Stimulated activated CD8-positive, alpha-beta memory T cell treated with anti-CD3 and anti-CD28 coated beads, Interleukin-12 subunit alpha, Interleukin-12 subunit beta, amount 100 ng/mL, for 24 hours (primary cell): ENCODE results near the gene TNP2.

Experiments
- DNase-seq: peaks from one replicate; pipeline ENCODE4 v3.0.0-alpha.2; 2020; ENCODE audit errors: extremely low read depth

The TNP2 gene

GRCh38 chr16:11256661-11257130, 12.4 kb downstream of the TNP2 start:
- no peak for DNase-seq

DNA sequence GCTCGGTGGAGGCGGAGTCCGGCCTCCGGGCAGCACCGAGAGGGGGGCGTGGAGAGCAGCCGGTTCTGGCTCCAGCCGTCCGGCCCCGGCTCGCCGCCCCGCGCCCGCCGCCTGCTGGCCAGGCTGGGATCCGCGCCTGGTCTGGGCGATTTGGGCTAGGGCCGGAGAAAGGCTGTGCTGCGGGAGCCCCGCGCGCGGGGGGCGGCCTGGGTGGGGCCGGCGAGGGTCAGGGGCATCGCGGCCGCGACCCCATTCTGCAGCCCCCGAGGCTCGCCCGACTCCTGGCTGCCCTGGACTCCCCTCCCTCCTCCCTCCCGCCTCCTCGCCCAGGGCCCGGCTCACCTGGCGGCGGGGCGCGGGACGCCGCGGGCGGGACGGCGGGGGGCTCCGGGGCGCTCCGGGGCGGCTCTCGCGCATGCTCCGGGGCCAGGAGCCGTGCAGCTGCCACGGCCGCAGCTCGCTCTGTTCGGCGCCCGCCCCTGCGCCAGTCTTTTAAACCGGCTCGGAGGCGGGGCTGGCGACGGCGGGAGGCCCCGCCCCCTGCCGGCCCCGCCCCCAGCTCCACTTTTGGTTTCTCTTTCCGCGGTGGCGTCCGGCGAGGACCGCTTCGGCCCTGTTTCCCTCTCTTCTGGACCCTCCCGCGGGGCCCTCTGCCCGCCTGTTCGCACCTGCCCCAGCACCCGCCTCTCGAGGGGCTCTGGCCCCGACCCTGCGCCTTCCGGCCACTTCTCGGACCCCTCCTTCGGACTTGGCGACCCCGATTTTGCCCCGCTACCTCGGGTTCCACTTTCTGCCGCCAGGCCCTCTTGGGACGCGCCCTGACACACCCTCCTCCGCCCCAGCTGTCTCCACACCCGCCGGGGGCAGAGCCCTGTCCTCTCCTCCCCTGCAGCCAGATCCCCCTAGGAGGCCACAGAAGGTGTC, 13.1 kb downstream of the TNP2 start, which contains the start of gene SOCS1:
Gene SOCS1, minus strand, starts transcription at position 468 of the 924 bp plus-strand sequence. CDS start 726 bp downstream, outside the sequence.
- DNase-seq: peak; percentile 80

DNA sequence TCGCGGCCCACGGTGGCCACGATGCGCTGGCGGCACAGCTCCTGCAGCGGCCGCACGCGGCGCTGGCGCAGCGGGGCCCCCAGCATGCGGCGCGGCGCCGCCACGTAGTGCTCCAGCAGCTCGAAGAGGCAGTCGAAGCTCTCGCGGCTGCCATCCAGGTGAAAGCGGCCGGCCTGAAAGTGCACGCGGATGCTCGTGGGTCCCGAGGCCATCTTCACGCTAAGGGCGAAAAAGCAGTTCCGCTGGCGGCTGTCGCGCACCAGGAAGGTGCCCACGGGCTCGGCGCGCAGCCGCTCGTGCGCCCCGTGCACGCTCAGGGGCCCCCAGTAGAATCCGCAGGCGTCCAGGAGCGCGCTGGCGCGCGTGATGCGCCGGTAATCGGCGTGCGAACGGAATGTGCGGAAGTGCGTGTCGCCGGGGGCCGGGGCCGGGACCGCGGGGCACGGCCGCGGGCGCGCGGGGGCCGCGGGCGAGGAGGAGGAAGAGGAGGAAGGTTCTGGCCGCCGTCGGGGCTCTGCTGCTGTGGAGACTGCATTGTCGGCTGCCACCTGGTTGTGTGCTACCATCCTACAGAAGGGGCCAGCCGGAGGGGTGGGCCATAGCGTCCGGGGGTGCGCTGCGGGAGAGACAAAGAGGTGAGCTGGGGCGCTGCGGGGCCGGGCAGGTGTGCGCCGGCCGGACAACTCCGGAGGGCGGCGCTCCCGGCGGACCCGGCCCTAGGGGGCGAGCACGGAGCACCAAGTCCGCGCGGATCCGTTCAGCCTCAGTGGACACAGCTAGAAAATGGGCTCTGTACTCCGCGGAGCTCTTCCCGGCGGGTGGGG, 14.0 kb downstream of the TNP2 start:
- no peak for DNase-seq

DNA sequence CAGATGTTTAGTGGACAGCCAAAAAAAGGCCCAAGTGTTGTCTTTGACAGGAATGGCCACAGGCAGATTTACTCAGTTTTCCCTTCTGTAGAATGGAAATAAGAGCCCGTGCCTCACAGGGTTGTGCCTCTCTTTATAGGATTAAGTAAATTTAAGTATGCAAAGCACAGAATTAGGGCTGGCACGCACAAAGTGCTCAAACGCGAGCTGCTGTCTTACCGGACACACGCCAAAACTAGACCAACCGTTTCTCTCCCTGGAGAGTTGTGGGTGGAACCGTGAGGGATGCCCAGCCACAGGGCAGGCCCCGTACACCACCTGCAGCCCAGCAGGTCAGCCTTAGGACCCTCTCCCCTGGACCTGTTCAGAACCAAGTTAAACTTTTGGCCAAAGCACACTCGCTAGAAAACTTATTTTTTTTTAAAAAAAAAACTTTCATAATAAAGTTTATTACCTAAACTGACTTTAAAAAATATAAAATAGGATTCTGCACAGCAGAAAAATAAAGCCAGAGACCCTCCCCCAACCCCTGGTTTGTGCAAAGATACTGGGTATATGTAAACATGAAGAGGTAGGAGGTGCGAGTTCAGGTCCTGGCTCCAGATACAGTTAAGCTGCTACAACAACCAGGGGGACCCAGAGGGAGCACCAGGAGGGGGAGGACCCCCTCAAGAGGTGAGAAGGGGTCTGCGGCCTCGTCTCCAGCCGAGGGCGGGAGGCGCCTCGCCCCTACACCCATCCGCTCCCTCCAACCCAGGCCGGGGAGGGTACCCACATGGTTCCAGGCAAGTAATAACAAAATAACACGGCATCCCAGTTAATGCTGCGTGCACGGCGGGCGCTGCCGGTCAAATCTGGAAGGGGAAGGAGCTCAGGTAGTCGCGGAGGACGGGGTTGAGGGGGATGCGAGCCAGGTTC, 14.9 kb downstream of the TNP2 start:
- DNase-seq: no peak

DNA sequence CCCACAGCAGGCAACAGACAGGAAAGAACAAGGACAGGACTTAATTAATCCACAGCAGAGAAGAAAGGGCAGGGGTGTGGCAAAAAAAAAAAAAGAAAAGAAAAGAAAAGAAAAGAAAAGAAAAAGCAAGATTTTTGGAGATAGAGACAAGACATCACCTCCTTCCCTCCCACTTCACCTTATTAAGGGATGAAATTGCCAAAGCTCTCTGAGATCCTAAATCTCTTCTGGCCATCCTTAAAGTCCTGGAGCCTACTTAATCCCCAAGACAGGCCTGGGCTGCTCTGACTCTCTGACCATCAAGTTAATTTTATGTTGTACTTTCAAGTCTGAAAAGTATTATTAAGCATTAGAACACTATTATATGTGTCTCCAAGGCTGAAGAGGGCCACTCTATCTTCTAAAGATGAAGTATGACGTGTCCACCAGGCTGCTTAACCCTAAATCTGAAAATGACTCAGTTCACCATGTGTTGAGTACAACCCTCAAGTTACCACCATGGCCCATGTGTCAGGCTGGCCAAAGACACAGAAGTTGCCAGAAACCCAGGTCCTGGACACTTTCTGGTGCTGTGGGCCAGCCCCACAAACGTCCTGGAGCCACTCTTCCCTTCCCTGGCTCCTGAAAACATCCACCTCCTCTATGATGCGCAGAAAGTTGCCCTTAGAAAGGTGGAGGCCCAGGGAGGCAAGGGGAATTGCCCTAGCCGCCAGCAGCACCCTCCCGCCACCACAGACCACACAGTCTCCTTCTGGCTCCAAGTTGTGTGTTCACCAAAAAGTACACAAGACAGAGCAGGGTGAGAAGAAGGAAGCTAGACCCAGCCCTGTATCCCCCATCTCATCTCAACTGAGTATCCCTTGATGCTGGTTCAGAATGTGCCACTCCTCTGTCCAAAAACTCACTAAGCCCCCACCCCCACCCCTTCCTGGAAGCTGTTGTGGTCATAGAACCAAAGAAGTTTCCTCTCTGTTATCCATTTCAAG, 15.8 kb downstream of the TNP2 start:
- DNase-seq: no peak

GRCh38 chr16:11252482-11252931, 16.6 kb downstream of the TNP2 start:
- DNase-seq: no peak

DNA sequence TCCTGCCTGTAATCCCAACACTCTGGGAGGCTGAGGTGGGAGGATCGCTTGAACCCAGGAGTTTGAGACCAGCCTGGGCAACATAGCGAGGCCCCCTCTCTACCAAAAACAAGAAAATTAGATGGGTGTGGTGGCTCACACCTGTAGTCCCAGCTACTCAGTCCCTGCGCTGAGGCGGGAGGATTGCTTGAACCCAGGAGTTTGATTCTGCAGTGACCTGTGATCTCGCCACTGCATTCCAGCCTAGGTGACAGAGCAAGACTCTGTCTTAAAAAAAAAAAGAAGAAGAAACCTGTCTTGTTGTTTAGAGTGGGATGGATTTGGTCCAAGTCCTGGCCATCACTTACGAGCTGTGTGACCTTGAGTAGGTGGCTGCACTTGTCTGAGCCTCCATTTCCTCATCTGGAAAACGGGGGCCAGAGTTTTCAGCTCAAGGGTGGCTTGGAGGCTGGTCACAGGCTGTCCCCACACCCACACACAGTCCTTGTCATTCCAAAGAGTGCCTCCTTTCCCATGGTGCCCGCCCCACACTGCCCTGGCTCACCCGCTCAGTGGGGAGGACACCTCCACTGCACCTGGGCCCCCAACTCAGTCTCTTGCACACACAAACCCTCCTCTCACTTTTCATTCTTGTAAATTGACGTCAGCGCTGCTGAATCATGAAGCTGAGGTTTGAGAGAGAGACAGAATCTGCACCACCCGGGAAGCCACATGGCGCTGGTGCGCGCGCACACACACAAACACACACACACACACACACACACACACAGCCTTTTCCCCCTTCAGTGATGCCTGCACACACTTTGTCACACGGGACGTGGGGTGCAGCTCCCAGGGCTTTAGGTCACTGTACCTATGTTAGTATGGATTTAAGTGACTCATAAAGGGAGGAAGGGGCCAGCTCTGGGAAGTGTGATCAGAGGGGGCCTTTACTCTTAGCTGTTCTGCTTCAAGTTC, 17.3 kb downstream of the TNP2 start:
- DNase-seq: peak; percentile 63

DNA sequence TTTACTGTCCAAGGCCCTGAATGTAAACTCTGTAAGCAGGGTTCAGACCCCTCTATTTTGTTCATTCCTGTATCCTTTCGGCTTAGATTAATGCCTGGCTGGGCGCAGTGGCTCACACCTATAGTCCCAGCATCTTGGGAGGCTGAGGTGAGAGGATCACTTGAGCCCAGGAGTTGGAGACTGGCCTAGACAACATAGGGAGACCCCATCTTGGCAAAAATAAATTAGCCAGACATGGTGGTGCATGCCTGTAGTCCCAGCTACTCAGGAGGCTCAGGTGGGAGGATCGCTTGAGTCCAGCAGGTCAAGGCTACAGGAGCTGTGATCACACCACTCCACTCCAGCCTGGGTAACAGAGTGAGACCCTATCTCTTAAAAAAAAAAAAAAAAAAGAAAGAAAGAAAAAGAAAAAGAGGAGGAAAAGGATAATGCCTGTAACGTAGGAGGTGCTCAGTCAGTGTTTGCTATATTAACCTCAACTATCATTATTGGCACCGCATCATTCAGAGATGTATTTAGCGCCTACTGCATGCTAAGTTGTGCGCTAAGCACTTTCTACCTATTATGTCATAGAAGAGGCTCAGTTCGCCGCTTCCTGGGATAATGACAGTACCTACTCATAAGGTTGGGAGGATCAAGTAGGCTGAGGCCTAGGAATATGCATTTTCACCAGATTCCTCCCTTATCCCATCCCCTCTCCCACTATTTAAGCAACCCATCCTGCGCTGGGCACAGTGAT, 18.2 kb downstream of the TNP2 start:
- no peak for DNase-seq

- DNase-seq: no peak
Observed at GRCh38 chr16:11250091-11250785, 18.9 kb downstream of the TNP2 start.

GRCh38 chr16:11249233-11250061, 19.7 kb downstream of the TNP2 start:
- no peak for DNase-seq

- DNase-seq: no peak
Observed at GRCh38 chr16:11248133-11248532, 21.0 kb downstream of the TNP2 start.

GRCh38 chr16:11245988-11246387, 23.1 kb downstream of the TNP2 start:
- DNase-seq: no peak

DNA sequence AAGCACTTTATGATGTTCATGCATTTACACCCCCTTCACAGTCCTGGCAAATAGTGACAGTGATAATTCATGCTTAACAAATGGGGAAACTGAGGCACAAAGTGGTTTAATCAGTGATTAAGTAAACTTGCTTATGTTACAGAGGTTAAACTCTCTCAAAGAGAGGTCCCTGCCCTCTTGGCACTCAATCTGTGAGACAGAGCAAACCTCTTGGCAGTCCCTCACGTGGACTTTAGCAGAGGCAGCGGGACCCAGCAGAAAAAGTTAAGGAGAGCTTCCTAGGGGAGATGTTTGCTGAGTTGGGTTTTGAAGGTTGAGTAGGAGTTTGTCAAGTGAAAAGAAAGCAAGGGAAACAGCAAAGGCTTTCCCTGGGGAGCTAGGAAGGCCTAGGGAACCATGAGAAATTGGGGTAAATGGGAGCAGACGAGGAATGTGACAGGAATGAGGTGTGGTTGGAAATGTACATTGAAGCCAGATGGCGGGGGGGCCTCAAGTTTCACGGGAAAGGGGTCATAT, 23.8 kb downstream of the TNP2 start:
- DNase-seq: no peak

DNA sequence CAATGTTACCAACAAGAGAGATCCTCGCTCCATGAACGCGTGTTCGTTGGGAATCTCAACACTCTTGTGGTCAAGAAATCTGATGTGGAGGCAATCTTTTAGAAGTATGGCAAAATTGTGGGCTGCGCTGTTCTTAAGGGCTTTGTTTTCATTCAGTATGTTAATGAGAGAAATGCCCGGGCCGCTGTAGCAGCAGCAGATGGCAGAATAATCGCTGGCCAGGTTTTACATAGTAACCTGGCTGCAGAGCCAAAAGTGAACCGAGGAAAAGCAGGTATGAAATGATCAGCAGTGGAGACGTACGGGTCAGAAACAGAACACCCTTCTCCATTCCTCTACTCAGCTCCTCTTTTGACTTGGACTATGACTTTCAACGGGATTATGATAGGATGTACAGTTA, 26.5 kb downstream of the TNP2 start:
- DNase-seq: no peak

DNA sequence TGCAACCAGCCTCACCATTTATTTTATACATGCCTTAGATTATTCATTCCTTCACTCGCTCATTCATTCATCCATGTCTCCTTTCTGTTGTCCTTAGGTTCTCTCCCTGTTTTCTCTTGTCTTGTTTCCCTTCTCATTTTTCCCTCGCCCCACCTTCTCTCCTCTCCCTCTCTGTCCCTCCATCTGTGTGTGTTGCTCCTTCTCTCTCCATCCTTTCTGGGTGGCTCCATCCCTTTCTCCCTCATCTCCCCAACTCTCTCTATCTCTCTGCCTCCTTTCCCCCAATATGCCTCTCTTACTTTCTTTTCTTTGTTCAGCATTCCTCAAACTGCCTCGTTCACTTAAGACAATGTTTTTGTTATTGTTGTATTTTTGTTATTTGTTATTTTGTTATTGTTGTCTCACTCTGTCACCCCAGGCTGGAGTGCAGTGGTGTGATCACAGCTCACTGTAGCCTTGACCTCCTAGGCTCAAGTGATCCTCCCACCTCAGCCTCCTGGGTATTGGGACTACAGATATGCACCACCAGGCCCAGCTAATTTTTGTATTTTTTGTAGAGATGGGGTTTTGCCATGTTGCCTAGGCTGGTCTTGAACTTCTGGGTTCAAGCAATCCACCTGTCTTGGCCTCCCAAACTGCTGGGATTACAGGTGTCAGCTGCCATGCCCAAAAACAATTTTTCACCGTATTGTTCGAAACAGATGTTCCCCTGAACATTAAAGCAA, 27.5 kb downstream of the TNP2 start:
- no peak for DNase-seq
